Islet precursor cell (in vitro differentiated cells): ENCODE measurements around the gene NSD1.
"Not testable (repeated sequence)": the region's sequence is repeated elsewhere in the genome, so short reads cannot be mapped to it uniquely, and the experiment has no call there.

Experiments
- DNase-seq: peaks from one replicate; pipeline ENCODE4 v3.0.0-alpha.2; 2018

NSD1 gene

DNA sequence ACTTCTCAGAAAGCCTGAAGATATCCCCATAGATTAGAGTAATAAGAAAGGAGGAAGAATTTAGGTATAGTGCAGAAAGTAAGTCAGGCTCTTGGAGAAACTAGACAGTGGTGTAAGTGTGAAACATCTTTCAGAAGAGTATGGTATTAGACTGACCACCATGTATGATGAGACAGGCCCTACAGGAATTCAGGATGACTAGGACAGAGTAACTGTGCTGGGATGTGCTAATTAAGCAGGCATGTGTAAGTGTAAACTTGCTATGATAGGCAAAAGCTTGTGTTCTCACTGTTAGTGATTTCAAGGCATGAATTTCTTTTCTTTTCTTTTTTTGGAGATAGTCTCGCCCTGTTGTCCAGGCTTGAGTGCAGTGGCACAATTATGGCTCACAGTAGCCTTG, 99.2 kb downstream of the NSD1 start:
- no peak for DNase-seq

DNA sequence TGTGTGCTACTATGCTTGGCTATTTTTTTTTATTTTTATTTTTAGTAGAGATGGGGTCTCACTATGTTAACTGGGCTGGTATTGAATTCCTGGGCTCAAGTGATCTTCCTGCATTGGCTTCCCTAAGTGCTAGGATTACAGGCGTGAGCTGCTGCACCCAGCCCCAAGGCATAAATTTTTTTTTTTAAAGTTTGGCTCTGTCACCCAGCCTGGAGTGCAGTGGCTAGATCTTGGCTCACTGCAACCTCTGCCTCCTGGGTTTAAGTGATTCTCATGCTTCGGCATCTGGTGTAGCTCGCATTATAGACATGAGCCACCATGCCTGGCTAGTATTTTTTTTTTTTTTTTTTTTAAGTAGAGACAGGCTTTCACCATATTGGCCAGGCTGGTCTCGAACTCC, 99.6 kb downstream of the NSD1 start:
- no peak for DNase-seq

DNA sequence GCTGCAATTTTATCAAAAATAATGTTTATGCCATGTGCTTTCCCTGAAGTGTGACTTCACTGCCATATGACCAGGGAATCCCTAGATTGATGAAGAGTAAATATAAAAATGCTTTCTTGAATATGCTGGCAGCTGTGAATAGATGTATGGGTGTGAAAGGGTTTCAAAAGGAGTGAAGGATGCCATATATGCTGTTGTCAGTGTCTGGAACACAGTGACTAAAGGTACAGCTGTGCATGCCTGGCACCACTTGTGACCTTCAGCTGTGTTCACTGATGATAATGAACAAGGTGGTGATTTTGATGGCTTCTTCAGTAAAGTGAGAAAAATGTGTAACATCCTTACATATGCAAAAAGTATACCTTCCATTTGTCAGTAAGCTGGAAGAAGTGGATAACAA, 100.2 kb downstream of the NSD1 start:
- no peak for DNase-seq

DNA sequence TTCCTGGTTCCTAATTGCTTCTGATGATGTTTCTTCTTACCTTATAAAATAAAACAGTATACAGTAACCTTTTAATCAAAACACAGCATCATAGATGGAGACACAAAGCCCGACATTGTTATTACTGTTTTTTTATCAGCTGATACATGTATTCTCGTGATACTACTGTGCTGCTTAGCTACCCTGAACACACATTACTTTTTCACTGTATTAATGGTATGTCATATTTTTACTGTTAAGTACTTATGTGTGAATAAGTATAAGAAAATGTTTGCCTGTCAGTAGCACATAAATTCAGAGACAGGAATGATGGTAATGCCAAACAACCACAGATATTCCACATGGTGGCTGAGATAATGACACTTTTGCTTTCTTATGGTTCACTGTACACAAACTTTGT, 101.3 kb downstream of the NSD1 start:
- DNase-seq, result no peak

DNA sequence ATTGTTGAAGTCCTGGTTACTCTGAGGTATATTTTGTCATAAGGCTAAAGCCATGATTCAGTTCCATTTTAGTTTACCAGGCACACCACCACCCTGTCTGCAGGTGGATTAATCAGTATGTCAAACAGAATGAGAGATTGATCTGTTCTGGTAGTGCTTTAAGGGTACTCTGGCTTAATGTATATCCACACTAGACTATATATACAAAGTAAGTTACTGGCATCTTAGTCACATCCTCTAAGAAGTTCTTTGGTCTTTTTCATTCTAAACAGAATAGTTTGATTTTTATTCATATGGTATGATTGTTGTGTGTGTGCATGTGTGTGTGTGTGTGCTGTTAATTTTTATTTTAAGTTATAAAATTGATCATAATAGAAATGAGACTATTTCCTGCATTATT, 108.2 kb downstream of the NSD1 start:
- no peak for DNase-seq

DNA sequence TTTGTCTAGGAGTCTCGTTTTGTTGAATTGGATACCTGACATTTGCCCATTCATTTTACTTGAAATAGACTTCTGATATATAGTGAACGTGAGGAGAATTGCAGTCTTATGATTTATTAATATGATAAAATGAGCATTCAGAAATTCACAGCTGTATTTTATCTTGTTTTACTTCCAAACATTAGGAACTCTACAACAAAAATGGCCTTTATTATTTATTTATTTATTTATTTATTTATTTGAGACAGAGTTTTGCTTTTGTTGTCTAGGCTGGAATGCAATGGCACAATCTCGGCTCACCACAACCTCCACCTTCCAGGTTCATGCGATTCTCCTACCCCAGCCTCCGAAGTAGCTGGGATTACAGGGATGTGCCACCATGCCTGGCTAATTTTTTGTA, 108.7 kb downstream of the NSD1 start:
- DNase-seq, result no peak

DNA sequence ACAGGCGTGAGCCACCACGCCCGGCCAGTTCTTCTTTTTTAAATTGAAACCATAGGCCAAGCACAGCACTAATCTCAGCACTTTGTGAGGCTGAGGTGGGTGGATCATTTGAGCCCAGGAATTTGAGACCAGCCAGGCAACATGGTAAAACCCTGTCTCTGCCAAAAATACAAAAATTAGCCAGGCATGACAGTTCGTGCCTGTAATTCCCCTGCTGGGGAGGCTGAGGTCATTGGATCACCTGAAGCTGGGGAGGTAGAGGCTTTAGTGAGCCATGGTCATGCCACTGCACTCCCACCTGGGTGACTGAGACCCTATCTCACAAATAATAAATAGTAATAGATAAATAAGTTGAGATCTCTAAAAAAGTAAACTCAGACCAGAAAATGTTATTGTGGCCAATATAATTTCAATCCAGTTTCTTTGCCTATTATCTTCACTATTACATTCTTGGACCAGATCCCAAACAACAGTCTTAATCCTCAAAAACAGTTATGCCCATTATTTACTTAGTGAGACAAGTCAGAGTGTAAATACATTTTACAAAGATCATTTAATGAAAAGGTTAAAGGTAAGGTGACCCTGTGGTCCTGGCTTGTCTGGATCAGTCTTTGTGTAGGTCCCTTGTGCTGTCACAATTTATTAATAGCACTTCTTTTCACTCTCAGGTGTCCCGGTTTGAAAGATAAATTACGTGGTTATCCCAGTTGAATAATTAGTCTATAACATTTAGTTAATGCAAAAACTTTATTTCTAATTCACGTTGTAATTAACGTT, 116.4 kb downstream of the NSD1 start:
- DNase-seq, result no peak

DNA sequence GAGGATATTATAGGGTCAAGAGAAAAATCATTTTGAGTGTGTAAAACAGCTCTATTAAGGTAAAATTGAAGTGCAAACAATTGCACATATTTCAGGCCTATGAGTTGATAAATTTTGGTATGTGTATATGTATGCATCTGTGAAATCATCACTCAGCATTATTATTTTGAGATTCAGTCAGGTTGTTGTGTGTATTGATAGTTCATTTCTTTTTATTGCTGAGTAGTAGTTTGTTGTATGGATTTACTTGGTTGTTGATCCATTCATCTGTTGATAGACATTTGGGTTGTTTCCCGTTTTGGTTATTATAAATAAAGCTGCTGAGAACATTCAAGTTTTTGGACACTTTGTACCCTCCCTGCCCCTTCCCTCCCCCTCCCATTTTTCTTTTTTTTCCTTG, 119.7 kb downstream of the NSD1 start:
- DNase-seq, result no peak

DNA sequence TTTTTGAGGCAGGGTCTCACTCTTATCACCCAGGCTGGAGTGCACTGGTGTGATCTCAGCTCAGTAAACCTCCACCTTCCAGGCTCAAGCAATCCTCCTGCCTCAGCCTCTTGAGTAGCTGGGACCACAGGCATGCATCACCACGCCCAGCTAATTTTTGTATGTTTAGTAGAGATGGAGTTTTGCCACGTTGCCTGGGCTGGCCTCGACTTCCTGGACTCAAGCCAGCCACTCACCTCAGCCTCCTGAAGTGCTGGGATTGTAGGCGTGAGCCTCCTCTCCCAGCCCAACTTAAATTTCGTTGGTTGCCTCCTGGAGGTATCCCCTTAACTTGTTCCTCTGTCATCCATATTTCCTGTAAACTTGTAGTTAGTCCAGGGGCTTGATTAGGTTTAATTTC, 122.7 kb downstream of the NSD1 start:
- no peak for DNase-seq

DNA sequence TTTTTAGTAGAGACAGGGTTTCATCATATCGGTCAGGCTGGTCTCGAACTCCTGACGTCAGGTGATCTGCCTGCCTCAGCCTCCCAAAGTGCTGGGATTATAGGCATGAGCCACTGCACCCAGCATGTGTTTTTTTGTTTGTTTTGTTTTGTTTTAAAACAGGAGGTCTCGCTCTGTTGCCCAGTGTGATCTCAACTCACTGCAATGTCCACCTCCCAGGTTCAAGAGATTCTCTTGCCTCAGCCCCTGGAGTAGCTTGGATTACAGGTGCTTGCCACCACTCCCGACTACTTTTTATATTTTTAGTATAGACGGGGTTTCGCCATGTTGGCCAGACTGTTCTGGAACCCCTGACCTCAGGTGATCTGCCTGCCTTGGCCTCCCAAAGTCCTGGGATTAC, 125.1 kb downstream of the NSD1 start:
- DNase-seq, result not testable (repeated sequence)

DNA sequence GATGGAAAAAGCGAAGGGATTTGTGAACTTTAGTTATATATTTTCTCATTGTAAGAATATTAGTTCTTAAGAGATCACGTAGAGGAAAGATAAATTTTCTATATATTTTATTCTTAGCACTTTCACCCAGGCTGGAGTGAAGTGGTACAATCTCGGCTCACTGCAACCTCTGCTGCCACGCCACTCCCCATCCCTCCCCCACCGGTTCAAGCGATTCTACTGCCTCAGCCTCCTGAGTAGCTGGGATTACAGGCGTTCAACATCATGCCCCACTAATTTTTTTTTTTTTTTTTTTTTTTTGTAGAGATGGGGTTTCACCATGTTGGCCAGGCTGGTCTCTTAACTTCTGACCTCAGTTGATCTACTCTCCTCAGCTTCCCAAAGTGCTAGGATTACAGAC, 127.4 kb downstream of the NSD1 start:
- DNase-seq, result no peak

DNA sequence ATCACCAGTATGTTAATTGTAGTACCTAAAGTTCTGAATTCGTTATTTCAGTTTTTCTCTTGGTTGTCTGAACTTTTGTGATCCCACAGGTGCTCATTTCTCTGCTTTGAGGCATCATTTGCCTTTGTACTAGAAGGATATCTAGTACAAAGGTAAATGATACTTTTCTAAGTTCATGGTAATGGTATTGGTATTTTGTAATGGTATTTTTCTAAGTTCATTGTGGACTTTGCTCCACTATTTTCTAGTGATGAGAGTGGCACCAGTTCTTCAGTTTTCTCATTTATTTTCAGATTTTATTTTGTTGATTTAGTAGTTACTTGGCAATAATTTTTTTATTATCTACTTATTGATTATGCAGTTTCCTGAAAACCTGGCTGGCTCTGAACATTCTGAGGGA, 127.9 kb downstream of the NSD1 start:
- DNase-seq, result no peak

DNA sequence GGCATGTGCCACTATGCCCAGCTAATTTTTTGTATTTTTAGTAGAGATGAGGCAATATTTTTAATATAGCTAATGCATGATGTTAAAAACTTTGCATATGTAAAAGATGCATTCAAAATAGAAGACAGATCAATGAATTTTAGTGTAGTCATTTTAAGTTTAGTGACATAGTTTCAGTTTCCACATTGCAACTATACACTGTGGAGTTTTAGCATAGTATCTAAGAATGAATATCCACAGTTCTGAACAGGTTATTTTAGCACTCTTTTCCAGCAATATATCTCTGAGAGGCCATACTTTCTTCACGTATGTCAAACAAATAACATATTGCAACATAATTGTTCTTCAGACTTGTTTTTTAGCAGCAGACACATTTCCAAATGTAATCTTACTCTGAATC, 130.6 kb downstream of the NSD1 start:
- DNase-seq, result no peak

DNA sequence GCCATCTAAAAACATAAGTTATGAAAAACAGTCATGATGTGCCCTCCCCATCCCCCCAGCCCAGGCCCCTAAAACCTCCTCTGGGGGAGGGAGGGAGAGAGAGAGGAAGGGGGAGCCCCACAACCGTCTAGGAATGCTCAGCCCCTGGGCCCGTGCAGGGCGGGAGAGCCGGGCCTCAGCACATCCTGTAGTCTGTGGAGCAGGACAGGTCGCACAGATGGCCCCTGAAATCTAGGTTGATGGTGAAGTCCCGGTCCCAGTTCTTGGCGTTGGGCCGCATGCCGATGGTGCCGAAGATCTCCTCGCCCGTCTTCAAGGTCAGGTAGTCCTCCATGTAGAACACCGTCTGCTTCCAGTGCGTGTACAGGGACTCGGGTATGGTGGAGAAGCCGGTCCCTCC, 131.8 kb downstream of the NSD1 start:
- DNase-seq, result no peak

DNA sequence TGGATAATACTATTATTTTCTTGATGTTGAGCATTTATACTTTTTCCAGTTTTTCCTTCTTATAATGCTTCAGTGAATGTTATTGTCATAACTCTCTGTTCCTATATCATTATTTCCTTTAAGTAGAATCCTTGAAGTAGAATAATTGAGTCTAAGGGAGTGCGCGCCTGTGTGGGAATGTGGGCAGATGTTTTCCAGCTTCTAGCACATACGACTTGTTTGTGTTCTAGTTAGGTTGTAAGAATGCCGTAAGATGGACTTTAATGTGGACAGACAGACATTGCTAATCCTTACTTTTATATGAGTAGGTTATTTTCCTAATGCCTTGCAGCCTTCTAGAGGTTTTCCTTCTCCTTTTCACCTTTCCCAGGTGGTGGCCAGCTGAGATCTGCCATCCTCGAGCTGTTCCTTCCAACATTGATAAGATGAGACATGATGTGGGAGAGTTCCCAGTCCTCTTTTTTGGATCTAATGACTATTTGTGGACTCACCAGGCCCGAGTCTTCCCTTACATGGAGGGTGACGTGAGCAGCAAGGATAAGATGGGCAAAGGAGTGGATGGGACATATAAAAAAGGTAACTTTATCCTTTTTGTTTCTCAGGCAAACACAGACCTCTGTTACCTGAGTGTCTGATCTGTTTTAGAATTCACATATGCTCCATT, 135.8 kb downstream of the NSD1 start:
- DNase-seq, result no peak

DNA sequence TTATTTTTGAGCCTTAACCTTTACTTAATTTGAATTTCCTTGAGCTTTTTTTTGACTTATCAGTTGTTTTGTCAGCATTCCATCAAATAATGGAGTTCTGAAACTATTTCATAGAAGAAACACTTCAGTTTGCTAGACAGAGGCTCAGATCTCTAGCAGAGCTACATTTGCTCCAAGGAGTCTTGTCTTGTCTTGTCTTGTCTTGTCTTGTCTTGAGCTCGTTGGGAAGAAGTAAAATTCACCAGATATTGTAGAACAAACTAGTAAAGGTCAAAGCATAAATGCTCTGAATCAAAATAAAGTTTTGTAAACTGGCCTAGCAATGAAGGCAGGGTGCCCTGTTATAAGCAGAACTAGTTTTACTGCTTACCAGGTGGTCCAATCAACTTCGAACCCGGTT, 136.4 kb downstream of the NSD1 start:
- DNase-seq, result no peak

DNA sequence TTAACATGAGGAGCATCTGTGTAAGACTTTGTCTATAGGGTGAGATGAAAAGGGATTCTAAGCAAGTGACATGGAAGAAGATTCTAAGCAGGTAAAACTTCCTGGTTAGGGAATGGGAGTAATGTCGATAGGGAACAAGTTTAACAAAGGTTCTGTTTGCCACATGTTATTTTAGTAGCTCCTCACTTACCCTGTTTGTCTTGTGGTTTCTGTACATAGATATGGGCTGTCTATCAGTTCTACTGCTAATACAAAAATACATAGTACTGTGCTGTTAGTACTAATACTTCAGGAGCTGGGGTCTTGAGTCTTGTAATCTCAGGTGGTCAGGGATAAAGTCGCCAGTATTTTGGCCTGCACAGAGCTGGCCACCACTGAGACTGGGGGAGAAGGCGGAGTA, 137.1 kb downstream of the NSD1 start:
- no peak for DNase-seq

DNA sequence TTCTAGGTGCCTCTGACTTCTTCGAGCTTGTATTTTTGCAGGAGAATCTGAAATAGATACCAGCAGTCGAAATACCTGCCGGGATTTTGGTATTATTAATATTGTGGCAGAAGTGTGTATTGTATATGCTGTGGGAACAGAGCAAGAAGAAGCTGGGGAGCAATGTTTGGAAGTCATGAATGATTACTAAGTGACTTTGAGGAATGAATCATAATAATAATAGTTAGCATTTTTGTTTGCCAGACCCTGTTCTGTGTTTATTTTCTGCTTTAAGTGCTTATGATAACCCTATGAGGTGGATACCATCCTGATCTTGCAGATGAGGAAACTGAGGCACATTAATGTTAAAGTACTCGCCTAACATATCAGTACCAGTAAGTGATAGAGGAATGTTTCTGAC, 137.5 kb downstream of the NSD1 start:
- DNase-seq, result no peak

DNA sequence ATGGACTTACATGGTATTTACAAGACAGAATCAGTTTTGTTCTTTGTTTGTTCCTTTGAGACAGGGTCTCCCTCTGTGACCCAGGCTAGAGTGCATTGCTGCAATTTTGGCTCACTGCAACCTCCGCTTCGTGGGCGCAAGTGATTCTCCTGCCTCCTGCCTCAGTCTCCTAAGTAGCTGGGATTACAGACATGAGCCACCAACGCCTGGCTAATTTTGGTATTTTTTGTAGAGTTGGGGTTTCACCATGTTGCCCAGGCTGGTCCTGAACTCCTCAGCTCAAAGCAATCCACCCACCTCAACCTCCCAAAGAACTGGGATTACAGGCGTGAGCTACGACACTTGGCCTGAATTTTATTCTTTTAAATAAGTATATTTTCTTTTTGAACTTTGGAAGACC, 142.3 kb downstream of the NSD1 start:
- DNase-seq, result no peak

DNA sequence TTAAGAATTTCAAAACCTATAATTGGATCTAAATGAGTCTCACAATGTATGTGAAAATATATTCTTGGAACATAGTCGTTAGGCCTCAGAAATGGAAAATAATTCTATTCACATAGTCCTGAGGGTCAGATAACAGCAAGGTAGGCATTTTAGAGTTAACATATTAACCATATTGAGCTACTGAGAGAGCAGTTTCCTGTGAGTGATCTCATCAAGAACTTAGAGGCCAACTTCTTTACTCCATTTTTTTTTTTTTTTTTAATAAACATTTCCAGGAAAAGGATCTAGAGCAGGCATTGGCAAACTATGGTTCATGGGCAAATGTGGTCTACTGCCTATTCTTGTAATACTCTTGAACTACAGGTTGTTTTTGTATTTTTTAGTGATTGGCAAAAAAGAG, 143.3 kb downstream of the NSD1 start:
- DNase-seq, result no peak

DNA sequence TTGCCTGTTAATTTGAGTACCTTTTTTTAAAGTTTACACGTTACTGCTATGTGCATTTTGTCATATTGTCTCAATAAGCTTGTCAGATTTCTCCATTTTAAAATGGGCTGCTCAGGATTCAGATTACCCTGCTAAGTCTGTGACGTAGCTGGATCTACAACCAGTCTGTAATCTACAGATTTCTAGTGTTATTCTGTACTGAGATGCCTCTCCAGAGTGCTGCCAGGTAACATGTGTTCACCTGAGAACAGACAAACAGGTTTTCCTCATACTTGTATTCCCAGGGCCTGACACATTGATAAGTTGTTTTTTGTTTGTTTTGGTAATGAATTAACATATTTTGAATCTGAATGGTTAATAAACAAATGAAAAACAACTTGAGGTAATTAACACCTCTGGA, 154.6 kb downstream of the NSD1 start:
- DNase-seq, result no peak

DNA sequence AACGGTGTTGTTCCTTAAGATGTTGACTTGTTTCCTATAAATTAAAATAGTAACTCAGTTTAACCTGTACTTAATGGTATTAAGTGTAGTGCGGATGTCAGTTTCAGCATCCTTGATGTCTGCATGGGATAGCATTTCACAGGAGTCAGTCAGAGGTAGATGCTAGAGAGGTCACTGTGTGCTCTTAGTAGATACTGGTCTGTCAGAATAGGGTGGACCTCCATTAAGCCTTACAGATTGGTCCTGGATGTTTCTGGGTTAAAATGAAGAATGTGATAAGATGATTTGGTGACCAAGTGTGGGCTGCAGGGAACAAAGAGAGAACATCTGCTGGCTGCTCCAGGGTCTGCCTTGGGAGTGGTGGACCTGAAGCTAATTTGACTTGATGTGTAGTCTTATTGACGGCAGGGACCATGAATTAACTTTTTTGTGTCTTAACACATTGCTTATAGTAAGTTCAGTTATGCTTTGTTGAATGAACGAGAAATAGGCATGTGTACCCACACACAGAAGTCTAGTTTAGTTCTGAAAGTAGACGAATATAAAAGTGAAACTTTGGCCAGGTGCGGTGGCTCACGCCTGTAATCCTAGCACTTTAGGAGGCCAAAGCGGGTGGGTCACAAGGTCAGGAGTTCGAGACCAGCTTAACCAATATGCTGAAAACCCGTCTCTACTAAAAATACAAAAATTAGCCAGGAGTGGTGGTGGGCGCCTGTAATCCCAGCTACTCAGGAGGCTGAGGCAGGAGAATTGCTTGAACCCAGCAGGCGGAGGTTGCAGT, 157.4 kb downstream of the NSD1 start:
- no peak for DNase-seq

DNA sequence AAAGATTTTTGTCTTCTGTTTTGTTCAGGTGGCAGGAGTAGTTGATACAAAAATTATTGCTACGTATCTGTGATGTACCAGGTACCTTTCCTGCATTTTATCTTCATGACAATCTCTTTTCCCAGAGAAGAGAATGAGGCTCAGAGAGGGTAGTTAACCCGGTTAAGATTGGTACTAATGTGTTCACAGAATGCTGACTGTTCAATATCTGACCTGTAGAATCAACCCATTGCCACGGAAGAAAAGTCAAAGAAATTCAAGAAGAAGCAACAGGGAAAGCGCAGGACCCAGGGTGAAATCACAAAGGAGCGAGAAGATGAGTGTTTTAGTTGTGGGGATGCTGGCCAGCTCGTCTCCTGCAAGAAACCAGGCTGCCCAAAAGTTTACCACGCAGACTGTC, 158.2 kb downstream of the NSD1 start:
- no peak for DNase-seq
